HG03457 (cell line): ENCODE data around the gene MRPL14.
A peak's percentile ranks its signal among the peaks of the same experiment; 100 is the strongest.

Source experiments
- ATAC-seq: cut with Tn5 transposase; IDR thresholded peaks from one replicate; pipeline ENCODE4 v1.9.1; 2021; ENCODE audit warnings: moderate number of reproducible peaks; ENCODE audit not compliant: unreplicated experiment

MRPL14 gene

DNA sequence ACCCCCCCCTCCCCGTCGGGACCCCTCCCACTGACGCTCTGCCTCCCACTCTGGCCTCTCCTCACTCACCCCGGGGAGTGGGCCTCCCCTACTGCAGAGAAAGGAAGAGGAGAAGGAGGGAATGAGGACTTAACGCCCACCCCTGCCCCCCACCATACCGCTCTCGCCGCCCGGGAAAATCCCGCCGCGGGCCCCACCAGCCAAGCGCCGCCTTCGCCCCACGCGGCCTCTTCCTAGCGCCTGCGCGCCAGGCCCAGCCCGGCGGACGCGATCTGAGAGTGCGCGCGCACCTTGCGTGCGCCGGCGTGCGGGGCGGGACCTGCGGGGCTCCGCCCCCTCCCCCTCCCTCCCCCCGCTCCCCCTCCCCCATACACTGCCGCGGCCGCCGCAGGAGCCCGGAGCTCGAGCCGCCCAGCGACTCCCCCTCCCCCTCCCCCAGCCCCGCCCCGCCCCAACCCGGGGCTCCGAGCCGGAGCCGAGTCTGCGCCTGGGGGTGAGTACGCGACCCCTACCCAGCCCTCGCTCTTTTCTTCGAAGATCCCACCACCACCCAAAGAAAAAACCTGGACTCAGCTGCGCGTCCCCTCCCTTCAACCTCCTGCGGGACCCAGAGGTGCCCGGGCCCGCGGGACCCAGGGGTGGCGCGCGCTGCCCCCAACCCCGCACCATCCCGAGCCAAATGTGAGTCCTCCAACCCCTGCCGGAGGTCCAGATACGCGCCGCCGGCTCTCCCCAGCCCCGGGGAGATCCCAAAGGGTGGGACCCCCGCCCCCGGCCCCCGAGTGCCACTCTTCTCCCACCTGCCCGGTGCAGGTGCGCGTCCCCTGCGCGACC lies at the start of gene MRPL14, which contains the start of gene TMEM63B:
Gene MRPL14, minus strand, starts transcription at position 267 of the 834 bp plus-strand sequence. CDS start 10,841 bp downstream, outside the sequence.
Gene TMEM63B, plus strand, starts transcription at position 369 of the 834 bp plus-strand sequence. CDS start 7,031 bp downstream, outside the sequence.
- peak; percentile 38 for ATAC-seq

DNA sequence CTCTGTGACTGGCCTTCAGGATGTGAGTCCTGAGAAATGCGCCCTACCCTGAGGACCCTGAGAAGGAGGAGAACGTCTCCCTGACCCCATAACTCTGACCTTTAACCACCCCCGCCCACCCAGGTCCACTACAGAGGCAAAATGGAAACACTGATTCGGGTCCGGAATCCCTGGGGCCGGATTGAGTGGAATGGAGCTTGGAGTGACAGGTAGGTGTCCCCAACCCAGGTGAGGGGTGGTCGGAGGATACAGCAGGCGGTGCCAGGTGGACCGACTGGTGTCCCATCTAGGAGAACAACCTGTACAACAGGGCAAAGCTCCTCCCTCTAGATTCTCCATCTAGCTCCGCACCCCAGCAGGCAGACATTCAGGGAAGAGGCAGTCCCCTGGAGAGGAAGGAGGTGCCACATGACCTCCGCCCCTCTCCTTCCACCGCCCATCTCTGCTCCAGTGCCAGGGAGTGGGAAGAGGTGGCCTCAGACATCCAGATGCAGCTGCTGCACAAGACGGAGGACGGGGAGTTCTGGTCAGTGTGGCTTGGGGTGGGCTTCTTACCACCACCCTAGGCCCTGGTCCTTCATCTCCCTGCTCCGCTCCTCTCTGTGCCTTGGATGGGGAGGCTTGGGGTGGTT lies 49.0 kb upstream of the MRPL14 start:
- ATAC-seq, result no peak

DNA sequence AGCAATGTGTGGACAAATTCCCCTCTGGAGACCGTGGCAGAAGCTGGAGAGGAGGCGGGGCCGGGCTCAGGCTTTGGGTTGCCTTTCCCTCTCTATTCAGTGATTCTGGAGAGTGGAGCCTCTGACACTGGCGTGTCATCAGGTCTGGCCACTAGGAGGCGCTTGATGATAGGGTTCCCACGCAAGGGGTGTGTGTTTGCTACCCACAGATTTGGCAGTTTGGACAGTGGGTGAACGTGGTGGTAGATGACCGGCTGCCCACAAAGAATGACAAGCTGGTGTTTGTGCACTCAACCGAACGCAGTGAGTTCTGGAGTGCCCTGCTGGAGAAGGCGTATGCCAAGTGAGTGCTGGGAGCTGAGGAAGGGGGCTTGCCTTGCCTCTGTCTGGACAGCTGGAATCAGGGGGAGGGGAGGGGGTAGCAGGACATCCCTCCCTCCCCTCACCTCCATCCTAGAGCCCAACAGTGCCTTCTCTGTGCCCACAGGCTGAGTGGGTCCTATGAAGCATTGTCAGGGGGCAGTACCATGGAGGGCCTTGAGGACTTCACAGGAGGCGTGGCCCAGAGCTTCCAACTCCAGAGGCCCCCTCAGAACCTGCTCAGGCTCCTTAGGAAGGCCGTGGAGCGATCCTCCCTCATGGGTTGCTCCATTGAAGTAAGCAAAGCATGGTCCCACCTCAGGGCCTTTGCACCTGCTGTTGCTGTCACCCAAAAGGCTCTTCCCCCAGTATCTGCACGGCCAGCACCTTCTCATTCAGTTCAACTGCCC lies 45.7 kb upstream of the MRPL14 start:
- ATAC-seq, result peak; percentile 51

GRCh38 chr6:44171899-44172546 lies 44.8 kb upstream of the MRPL14 start:
- ATAC-seq, result no peak

- ATAC-seq, result no peak
These were observed 42.8 kb upstream of the MRPL14 start for GRCh38 chr6:44169886-44170570.

- ATAC-seq, result no peak
These were observed 41.9 kb upstream of the MRPL14 start for GRCh38 chr6:44169154-44169553.

GRCh38 chr6:44167567-44167966 lies 40.3 kb upstream of the MRPL14 start:
- no peak for ATAC-seq

GRCh38 chr6:44166591-44167184 lies 39.4 kb upstream of the MRPL14 start:
- no peak for ATAC-seq

DNA sequence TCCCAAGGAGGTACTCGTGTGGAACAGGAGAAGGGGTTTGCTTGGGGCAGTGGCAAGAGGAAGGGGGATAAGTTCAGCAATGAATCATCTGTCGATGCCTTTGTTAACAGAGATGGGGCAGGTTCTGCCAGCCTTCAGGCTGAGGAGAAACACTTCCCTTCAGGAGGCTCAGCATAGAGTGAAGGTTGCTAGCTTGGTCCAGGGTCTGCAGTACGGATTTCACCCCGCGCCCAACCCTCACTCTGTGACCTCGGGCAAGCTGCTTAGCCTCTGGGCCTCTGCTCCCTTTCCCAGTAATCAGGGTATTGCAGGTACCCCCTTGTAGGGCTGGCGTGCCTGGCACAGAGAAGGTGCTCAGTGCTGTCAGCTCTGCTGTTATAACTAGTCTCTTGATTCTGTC lies 38.9 kb upstream of the MRPL14 start:
- ATAC-seq, result no peak

DNA sequence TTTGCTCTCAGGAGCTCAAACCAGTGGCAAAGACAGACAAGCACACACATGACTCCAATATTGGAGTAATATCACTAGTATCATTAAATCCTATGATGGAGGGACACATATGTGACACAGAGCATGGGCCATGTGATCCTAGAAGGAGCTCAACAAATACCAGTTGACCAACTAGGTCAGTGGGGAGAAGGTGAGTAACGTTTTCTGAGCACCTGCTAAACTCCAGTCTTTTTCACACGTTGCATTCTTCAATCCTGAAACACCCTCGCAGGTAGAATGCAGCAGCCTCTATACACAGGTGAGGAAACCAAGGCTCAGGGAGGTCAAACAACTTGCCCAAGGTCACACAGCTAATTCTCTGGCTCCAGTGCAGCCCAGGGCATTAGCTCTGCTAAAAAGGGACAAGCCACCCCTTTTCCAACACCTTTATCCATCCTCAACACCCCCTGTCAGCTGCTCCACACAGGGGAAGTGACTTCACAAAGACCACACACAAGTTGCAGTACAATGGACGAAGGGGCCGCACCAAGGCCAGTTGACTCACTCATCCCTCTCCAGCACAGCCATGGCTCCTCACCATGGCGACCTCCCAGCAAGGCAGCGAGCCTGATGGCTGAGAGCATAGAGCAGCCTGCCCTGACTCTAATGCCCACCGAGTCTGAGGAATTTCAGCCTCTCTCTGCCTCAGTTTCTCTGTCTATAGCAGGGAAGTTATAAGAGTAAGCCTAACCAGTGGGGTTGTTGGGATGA lies 35.8 kb upstream of the MRPL14 start:
- no peak for ATAC-seq

DNA sequence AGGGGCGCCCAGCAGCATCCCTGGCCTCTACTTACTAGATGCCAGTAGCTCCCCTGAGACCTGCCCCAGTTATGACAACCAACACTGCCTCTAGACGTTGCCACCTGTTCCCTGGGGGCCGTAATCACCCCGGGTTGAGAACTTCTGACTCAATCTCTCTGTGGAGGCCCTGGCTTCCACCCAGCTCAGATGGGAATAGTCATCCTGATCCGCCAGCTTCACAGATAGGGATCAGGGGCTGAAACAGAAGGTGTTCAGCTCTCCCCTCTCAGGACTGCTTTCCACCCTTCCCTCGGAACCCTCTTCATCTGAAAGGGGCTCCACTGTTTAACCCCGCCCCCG lies 34.7 kb upstream of the MRPL14 start:
- no peak for ATAC-seq

DNA sequence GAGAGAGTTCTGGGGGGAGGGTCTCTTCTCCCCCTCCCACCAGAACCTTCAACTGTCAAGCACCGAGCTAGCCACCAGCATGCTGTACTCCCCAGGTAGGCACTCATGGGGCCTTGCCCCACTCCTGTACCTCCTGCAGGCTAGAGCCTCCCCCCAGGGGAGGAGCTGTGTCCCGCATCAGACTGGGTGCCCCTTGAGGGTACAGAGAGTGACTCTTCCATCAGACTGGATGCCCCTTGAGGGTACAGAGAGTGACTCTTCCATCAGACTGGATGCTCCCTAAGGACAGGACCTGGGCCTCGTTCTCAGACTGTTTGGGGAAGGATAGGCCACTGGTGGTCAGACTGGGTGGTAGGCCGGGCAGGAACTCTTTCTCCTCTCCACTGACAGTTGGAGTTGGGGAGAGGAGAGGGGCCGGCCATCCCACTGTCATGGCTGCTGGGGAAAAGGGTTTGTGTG lies 31.5 kb upstream of the MRPL14 start, which contains the start of gene CAPN11:
Gene CAPN11, plus strand, starts transcription at position 51 of the 459 bp plus-strand sequence. Its CDS starts 29 bp downstream, at position 80.
- ATAC-seq, result no peak

- no peak for ATAC-seq
These were observed 29.9 kb upstream of the MRPL14 start for GRCh38 chr6:44157152-44157521.

DNA sequence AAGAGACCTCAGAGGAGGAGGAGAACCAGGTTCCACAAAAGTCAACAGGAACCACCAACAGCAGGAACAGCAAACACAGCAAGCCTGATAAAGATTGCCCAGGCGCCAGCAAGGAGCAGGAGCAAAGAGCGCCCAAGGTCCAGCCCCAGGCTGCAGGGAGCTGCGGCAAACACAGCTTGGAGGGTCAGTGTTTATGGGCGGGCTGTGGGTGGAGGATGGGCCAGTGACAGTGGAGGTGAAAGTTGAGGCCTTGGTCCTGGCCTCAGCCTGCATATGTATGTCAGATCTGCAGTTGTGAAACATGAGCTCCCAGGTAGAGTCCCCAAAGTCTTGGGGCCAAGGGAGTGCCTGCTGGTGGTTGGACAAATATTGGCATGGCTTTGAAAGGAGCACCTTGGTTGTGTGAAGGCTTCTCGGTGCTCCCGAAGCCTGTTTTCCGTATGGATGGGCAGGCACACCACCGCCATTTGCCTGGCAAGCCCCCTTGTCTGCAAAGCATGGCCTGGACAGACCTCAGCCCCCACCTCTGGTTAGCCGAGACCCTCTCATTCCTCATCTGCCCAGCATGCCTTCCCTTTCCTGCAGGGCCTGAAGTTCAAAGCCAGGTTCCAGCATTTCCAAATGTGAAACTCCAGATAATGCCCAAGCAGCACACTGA lies 29.4 kb upstream of the MRPL14 start:
- no peak for ATAC-seq

- ATAC-seq, result no peak
These were observed 26.8 kb upstream of the MRPL14 start for GRCh38 chr6:44154067-44154466.

DNA sequence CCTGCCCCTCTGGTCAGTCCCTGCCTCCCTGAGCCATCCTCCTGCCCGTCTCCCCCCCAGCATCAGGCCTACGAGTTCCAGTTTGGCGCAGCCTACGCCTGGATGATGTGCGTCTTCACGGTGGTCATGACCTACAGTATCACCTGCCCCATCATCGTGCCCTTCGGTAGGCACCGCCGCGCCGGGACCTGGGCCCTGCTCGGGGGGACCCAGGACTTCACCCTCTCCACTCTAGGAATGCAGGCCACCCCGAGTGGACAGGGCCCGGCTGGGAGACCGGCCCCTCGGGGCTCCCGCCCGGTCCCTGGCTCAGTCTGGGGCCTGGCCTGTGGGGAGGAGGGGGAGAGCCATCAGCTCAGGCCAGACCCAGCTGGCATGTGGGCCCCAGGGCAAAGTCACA lies 25.3 kb upstream of the MRPL14 start:
- no peak for ATAC-seq

DNA sequence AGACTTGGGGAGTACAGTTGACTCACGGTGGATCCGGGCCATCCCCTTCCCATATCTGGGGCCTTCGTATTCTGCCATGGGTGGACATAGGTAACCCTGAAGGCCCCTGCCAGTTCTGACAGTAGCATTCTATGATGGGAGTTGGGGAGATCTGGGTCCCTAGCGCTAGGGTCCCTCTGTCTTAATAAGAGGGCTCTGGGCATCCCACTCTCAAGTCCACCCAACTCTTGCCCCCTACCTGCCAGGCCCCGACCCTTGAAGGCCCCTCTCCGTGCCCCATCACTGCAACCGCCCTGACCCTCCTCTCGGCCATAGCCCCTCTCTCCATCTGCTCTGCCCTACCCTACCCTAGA lies 24.8 kb upstream of the MRPL14 start:
- no peak for ATAC-seq

DNA sequence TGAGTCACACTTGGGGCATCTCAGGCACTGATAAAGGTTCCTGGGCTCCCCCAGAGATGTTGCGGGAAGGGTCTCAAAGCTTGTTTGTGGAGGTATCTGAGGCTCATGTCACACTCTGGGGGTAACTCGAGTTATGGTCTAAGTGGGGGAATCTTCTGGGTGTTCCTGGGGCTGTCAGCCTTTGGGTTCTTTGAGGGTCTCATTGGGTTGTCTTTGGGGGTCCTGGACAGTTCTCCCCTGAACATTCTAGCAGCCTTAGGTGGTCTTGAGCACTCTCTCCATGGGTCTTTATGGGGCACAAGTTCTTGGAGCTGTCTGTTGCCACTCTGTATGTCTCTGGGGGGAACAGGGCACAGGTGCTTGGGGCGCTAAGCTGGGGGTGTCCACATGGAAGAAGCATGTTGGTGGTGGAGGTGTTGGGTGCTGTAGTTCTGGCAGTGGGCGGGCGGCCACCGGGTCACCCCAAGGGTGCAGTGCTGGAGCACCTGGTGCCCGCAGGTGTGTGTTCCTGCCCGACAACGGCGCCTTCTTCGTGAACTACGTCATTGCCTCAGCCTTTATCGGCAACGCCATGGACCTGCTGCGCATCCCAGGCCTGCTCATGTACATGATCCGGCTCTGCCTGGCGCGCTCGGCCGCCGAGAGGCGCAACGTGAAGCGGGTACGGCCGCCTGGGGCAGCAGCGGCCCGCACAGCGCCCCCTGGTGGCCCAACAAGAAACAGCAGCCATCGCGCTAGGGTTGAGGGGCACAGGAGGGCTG lies 24.3 kb upstream of the MRPL14 start:
- ATAC-seq, result no peak
